Stimulated activated CD4-positive, alpha-beta T cell treated with anti-CD3 and anti-CD28 coated beads, Interleukin-15, amount 100 ng/mL, for 24 hours (primary cell): ENCODE data around the gene CAD.
"Not testable (repeated sequence)": the region's sequence is repeated elsewhere in the genome, so short reads cannot be mapped to it uniquely, and the experiment has no call there.

Experiments
- DNase-seq: peaks from one replicate; pipeline ENCODE4 v3.0.0-alpha.2; 2020

CAD gene

GRCh38 chr2:27261241-27261925 is 44.2 kb downstream of the CAD start:
- no peak for DNase-seq

- no peak for DNase-seq
Observed at GRCh38 chr2:27261926-27262298, 44.7 kb downstream of the CAD start.

- DNase-seq: peak; percentile 88
Observed at GRCh38 chr2:27262379-27263286, 45.5 kb downstream of the CAD start, which contains the start of gene SLC30A3. Gene SLC30A3 (minus strand): TSS chr2:27263047. CDS start chr2:27262906, 141 bp downstream.

- DNase-seq: no peak
Observed at GRCh38 chr2:27263287-27264252, 46.4 kb downstream of the CAD start.

- DNase-seq: peak; percentile 48
Observed at GRCh38 chr2:27264253-27264752, 47.1 kb downstream of the CAD start.

- peak; percentile 80 for DNase-seq
Observed at GRCh38 chr2:27264753-27265535, 47.8 kb downstream of the CAD start.

GRCh38 chr2:27265536-27265870 is 48.3 kb downstream of the CAD start:
- no peak for DNase-seq

GRCh38 chr2:27268296-27268695 is 51.1 kb downstream of the CAD start:
- not testable (repeated sequence) for DNase-seq

- DNase-seq: no peak
Observed at GRCh38 chr2:27270131-27270530, 53.0 kb downstream of the CAD start.

- no peak for DNase-seq
Observed at GRCh38 chr2:27270670-27271069, 53.5 kb downstream of the CAD start.

GRCh38 chr2:27271631-27272340 is 54.6 kb downstream of the CAD start:
- no peak for DNase-seq

- not testable (repeated sequence) for DNase-seq
Observed at GRCh38 chr2:27272537-27273522, 55.7 kb downstream of the CAD start.

GRCh38 chr2:27275211-27276150 is 58.3 kb downstream of the CAD start, which contains the start of gene DNAJC5G:
Gene DNAJC5G (plus strand): TSS chr2:27275433. CDS start chr2:27276729, 1,296 bp downstream.
- no peak for DNase-seq

GRCh38 chr2:27278010-27278409 is 60.8 kb downstream of the CAD start:
- no peak for DNase-seq

- no peak for DNase-seq
Observed at GRCh38 chr2:27280826-27281225, 63.7 kb downstream of the CAD start.

GRCh38 chr2:27281442-27281841 is 64.3 kb downstream of the CAD start:
- DNase-seq: no peak

- no peak for DNase-seq
Observed at GRCh38 chr2:27281855-27282559, 64.8 kb downstream of the CAD start, which contains the start of gene TRIM54. Gene TRIM54 (plus strand): TSS chr2:27282429. CDS start chr2:27282732, 303 bp downstream.

- no peak for DNase-seq
Observed at GRCh38 chr2:27282892-27283291, 65.7 kb downstream of the CAD start.
